IMR-90 (cell line): Measurements from ENCODE around the gene ATP6V0E2. TPM values are rescaled to one million over a fixed set of nuclear protein-coding genes. Genes with fewer than 3 reads are reported as not detected.

Source experiments
- ATAC-seq: fragments of 200-7000 bp; cut with Tn5 transposase; 2 replicates; pipeline ENCODE4 v1.9.1; 2020; ENCODE audit warnings: low read depth, mild to moderate bottlenecking, moderate library complexity
- BruUV-seq: library from RNA; stranded (reverse); fragments of 400-500 nt; replicated peaks from 2 replicates; lab custom pipeline; 2021; lab: Mats Ljungman, UMichigan
- CTCF ChIA-PET: fragments of 300-600 bp; formaldehyde crosslinking; extraction: SDS; loops from one replicate; lab custom pipeline; 2021; ENCODE audit warnings: antibody characterized with exemption; lab: Yijun Ruan, JAX
- POLR2A ChIA-PET: fragments of 300-600 bp; sonication (Branson Sonifier 250); formaldehyde crosslinking; loops from one replicate; lab custom pipeline; 2022; ENCODE audit warnings: antibody characterized with exemption; ENCODE audit not compliant: unreplicated experiment; lab: Charles Lee
- DNase-seq: peaks from one replicate; pipeline ENCODE4 v3.0.0; 2013
- H2AFZ ChIP-seq: replicated peaks from 2 replicates; pipeline ENCODE3; 2013; ENCODE audit warnings: low read length, mild to moderate bottlenecking; ENCODE audit not compliant: poor library complexity
- H2AK5ac ChIP-seq: 2 replicates; pipeline ENCODE4 v1.6.1; 2013; ENCODE audit warnings: low read depth, low read length, inconsistent platforms
- H2AK9ac ChIP-seq: replicated peaks from 2 replicates; pipeline ENCODE3; 2013; ENCODE audit warnings: mild to moderate bottlenecking, low read depth, low read length, moderate library complexity; ENCODE audit not compliant: poor library complexity
- H2BK120ac ChIP-seq: 2 replicates; pipeline ENCODE4 v1.6.1; 2013; ENCODE audit warnings: low read depth, low read length, inconsistent platforms
- H2BK15ac ChIP-seq: 3 replicates; pipeline ENCODE4 v1.6.1; 2013; ENCODE audit warnings: low read depth, low read length, inconsistent platforms
- H2BK20ac ChIP-seq: 2 replicates; pipeline ENCODE4 v1.6.1; 2013; ENCODE audit warnings: low read depth, mild to moderate bottlenecking, inconsistent platforms, low read length, moderate library complexity
- H2BK5ac ChIP-seq: 2 replicates; pipeline ENCODE4 v1.6.1; 2013; ENCODE audit warnings: mild to moderate bottlenecking, low read depth, low read length, inconsistent platforms; ENCODE audit not compliant: poor library complexity, severe bottlenecking
- H3K14ac ChIP-seq: replicated peaks from 2 replicates; pipeline ENCODE4 v1.6.1; 2013; ENCODE audit warnings: low read depth, low read length, inconsistent platforms
- H3K18ac ChIP-seq: 2 replicates; pipeline ENCODE4 v1.6.1; 2013; ENCODE audit warnings: low read depth, low read length, control low read depth
- H3K23ac ChIP-seq: 2 replicates; pipeline ENCODE4 v1.6.1; 2013; ENCODE audit warnings: low read depth, low read length, inconsistent platforms
- H3K27ac ChIP-seq: 2 replicates; pipeline ENCODE4 v1.5.1; 2013; ENCODE audit warnings: mild to moderate bottlenecking, control low read depth, low read length; ENCODE audit not compliant: insufficient read depth
- H3K27me3 ChIP-seq: 2 replicates; pipeline ENCODE4 v1.6.1; 2013; ENCODE audit warnings: low read length; ENCODE audit not compliant: control insufficient read depth, insufficient read depth
- H3K36me3 ChIP-seq: 2 replicates; pipeline ENCODE4 v1.6.1; 2013; ENCODE audit warnings: low read length, mixed read lengths; ENCODE audit not compliant: control insufficient read depth, insufficient read depth
- H3K4ac ChIP-seq: 2 replicates; pipeline ENCODE4 v1.6.1; 2013; ENCODE audit warnings: low read depth, low read length, inconsistent platforms
- H3K4me1 ChIP-seq: 2 replicates; pipeline ENCODE4 v1.6.1; 2013; ENCODE audit warnings: low read length, mixed read lengths; ENCODE audit not compliant: control insufficient read depth, insufficient read depth
- H3K4me2 ChIP-seq: 2 replicates; pipeline ENCODE4 v1.6.1; 2013; ENCODE audit warnings: low read depth, mild to moderate bottlenecking, control low read depth, low read length, moderate library complexity
- H3K4me3 ChIP-seq: 2 replicates; pipeline ENCODE4 v1.5.1; 2013; ENCODE audit warnings: low read depth, mild to moderate bottlenecking, control low read depth, low read length, moderate library complexity; ENCODE audit not compliant: insufficient read depth
- H3K56ac ChIP-seq: 2 replicates; pipeline ENCODE4 v1.6.1; 2013; ENCODE audit warnings: low read length, inconsistent platforms; ENCODE audit not compliant: insufficient read depth; ENCODE audit errors: extremely low read depth
- H3K79me1 ChIP-seq, 2 experiments: 2 replicates each; pipeline ENCODE4 v1.6.1; 2013; ENCODE audit warnings: low read length in 2 of 2, inconsistent platforms in 1 of 2, low read depth in 1 of 2
- H3K9ac ChIP-seq: 2 replicates; pipeline ENCODE4 v1.6.1; 2013; ENCODE audit warnings: low read depth, low read length, control low read depth
- H3K9me1 ChIP-seq: 2 replicates; pipeline ENCODE4 v1.6.1; 2013; ENCODE audit warnings: low read length, inconsistent platforms; ENCODE audit not compliant: insufficient read depth
- H3K9me3 ChIP-seq: 2 replicates; pipeline ENCODE4 v1.6.1; 2013; ENCODE audit warnings: low read length; ENCODE audit not compliant: control insufficient read depth, insufficient read depth
- H4K20me1 ChIP-seq: 2 replicates; pipeline ENCODE4 v1.6.1; 2013; ENCODE audit warnings: low read length, inconsistent platforms; ENCODE audit not compliant: insufficient read depth
- H4K5ac ChIP-seq: 2 replicates; pipeline ENCODE4 v1.6.1; 2013; ENCODE audit warnings: mild to moderate bottlenecking, low read depth, low read length, control low read depth
- H4K8ac ChIP-seq, 2 experiments: 2 replicates each; pipeline ENCODE4 v1.6.1; 2013; ENCODE audit warnings: low read depth in 2 of 2, low read length in 2 of 2, control low read depth in 1 of 2, inconsistent platforms in 1 of 2
- H4K91ac ChIP-seq: 2 replicates; pipeline ENCODE4 v1.6.1; 2013; ENCODE audit warnings: low read depth, low read length, inconsistent platforms; ENCODE audit not compliant: insufficient read depth
- CEBPB ChIP-seq: IDR thresholded peaks from 2 replicates; pipeline ENCODE4 v1.6.1; 2012; ENCODE audit warnings: low read depth, low read length, improper control_type of control experiment
- CHD1 ChIP-seq: IDR thresholded peaks from 2 replicates; pipeline ENCODE4 v1.6.1; 2012; ENCODE audit warnings: low read depth, low read length, improper control_type of control experiment
- ELK1 ChIP-seq: fragments of 150-350 bp; IDR thresholded peaks from 2 replicates; pipeline ENCODE4 v1.6.1; 2016; ENCODE audit warnings: low read depth, mild to moderate bottlenecking, low read length, moderate library complexity, borderline replicate concordance
- FOS ChIP-seq: fragments of 150-350 bp; IDR thresholded peaks from 2 replicates; pipeline ENCODE4 v1.6.1; 2016; ENCODE audit warnings: low read depth, low read length
- MAFK ChIP-seq: IDR thresholded peaks from 2 replicates; pipeline ENCODE4 v1.6.1; 2012; ENCODE audit warnings: low read depth, low read length, improper control_type of control experiment
- MAZ ChIP-seq: IDR thresholded peaks from 2 replicates; pipeline ENCODE4 v1.6.1; 2012; ENCODE audit warnings: low read depth, mild to moderate bottlenecking, low read length, improper control_type of control experiment, moderate library complexity, borderline replicate concordance
- MXI1 ChIP-seq: IDR thresholded peaks from 2 replicates; pipeline ENCODE4 v1.6.1; 2012; ENCODE audit warnings: low read depth, mild to moderate bottlenecking, low read length, moderate library complexity, borderline replicate concordance
- POLR2A ChIP-seq: IDR thresholded peaks from 2 replicates; pipeline ENCODE4 v1.6.1; 2012; ENCODE audit warnings: mild to moderate bottlenecking, low read depth, low read length
- SMC3 ChIP-seq: fragments of 150-350 bp; IDR thresholded peaks from 2 replicates; pipeline ENCODE4 v1.6.1; 2016; ENCODE audit warnings: low read depth, mild to moderate bottlenecking, antibody characterized with exemption, low read length, moderate library complexity
- USF2 ChIP-seq: fragments of 150-350 bp; IDR thresholded peaks from 2 replicates; pipeline ENCODE4 v1.6.1; 2017; ENCODE audit warnings: mild to moderate bottlenecking, antibody characterized with exemption, low read length, low read depth
- WGBS, 2 experiments: methylation state at CpG; one replicate each; pipeline versions ENCODE4 v1.1.5 to v1.1.7; 2013; ENCODE audit warnings: missing lambda C conversion rate in 2 of 2; ENCODE audit not compliant: insufficient read length in 1 of 2; ENCODE audit errors: extremely low coverage in 2 of 2; 5-methylcytosine and 5-hydroxymethylcytosine counted together
- dilution Hi-C: fragments of 300-500 bp; cut with HindIII; formaldehyde crosslinking; loops from one replicate; pipeline ENCODE4 v1.14.3; 2018; ENCODE audit warnings: low sequenced_read_pairs; ENCODE audit not compliant: unreplicated experiment
- in situ Hi-C: fragments of 300-500 bp; cut with MboI; formaldehyde crosslinking; loops from 3 replicates; pipeline ENCODE4 v1.14.3; 2019; ENCODE audit warnings: low sequenced_read_pairs, inconsistent platforms, mixed read lengths
- intact Hi-C: fragments of 100-400 bp; cut with micrococcal nuclease; formaldehyde crosslinking; loops from 2 replicates; pipeline ENCODE4 v1.10.0; 2022
- polyA plus RNA-seq, 3 experiments: library from polyadenylated mRNA; depleted of rRNA; stranded (reverse); fragments of >200 nt; gene quantifications; 2 replicates each; pipeline ENCODE4 v1.2.3, GENCODE V29; 2012; ENCODE audit warnings: low replicate concordance in 1 of 3
- total RNA-seq: library from RNA; depleted of rRNA; stranded (reverse); fragments of >200 nt; gene quantifications from 2 replicates; pipeline ENCODE4 v1.2.3, GENCODE V29; 2012

Gene ATP6V0E2
- total and polyA plus RNA-seq, 2 of the 4 experiments (the other 2 are of a cell fraction) = 5.7 to 30.3 TPM

DNA sequence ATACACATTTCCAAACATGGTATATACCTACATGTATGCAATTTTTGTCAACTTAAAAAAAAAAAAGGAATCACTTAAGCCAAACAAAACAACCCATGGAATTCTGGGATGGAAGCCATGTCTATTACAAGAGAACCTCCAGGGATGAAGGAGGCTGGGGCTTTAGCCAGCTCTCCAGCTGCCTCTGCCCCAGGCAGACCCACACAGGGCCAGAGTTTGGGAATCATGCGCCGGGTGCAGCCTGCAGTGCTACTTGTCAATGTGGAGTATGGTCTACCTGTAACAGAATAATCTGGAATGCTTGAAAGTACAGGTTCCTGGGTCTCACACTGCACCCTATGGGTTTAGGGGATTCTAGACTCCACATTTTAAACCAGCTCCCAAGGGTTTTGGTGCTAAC is 10.8 kb downstream of the ATP6V0E2 start:
- Histone ChIP-seq H2BK15ac (no peak overlapping the region), H3K9ac (no peak overlapping the region), H3K23ac (no peak overlapping the region), H2BK20ac (no peak overlapping the region), H3K18ac (no peak overlapping the region), H3K27ac (no peak overlapping the region), H3K4me1 (peaks cover 3% of the 10 kb centered on the region; the same call in 1 of the 2 replicates), H3K79me1 (no peaks in the 10 kb centered on the region), H3K27me3 (no peaks in the 10 kb centered on the region), H4K8ac (no peak overlapping the region), H3K4me2 (no peak overlapping the region), H2AK9ac (no peak overlapping the region), H4K5ac (no peak overlapping the region), H3K56ac (no peak overlapping the region), H3K4ac (no peak overlapping the region), H3K4me3 (no peak overlapping the region), H2AK5ac (no peak overlapping the region), H4K20me1 (no peaks in the 10 kb centered on the region), H4K91ac (no peak overlapping the region), H2BK120ac (no peak overlapping the region), H3K9me3 (no peaks in the 10 kb centered on the region), H3K14ac (no peak overlapping the region), H3K36me3 (no peaks in the 10 kb centered on the region), H2BK5ac (no peak overlapping the region), H3K9me1 (no peaks in the 10 kb centered on the region), H2AFZ (no peak overlapping the region)
- dilution Hi-C loops (no loop called here), intact Hi-C loops (loop anchor here (5.0 kb wide), 2 partner anchors 118 to 163 kb away; no protein-coding TSS in a partner anchor), in situ Hi-C loops (no loop called here)
- TF ChIP-seq SMC3 (no peak), ELK1 (no peak), MAFK (no peak), MAZ (no peak), CEBPB (no peak), FOS (no peak), POLR2A (no peak), MXI1 (no peak), CHD1 (no peak), USF2 (no peak)
- ChIA-PET CTCF (no interaction called here), POLR2A (no interaction called here)
- DNase-seq (no peak), ATAC-seq (no peak)
- no CpG with 5 or more reads among the region's 2 CpGs for WGBS, 2 experiments
- no TSS peak for BruUV-seq
